ENCODE results near the gene IL16.

- TF ChIP-seq CTCF (conservative IDR thresholded peaks at IDR 0.05; ENCODE audit: low read depth, low read length): no peak
- no peak for TF ChIP-seq EZH2 (IDR thresholded peaks at IDR 0.05; ENCODE audit: borderline replicate concordance, low read depth, low read length, poor library complexity, severe bottlenecking)
Observed at GRCh38 chr15:81165535-81165934, 31.1 kb upstream of the IL16 start.
